ENCODE results near the gene VILL.
A peak's percentile ranks its signal among the peaks of the same experiment; 100 is the strongest.
"Not testable (repeated sequence)": the region's sequence is repeated elsewhere in the genome, so short reads cannot be mapped to it uniquely, and the experiment has no call there.

The VILL gene

GRCh38 chr3:38036286-38036685, 45.7 kb downstream of the VILL start:
- DNase-seq (ENCODE audit: low read depth), result no peak

DNA sequence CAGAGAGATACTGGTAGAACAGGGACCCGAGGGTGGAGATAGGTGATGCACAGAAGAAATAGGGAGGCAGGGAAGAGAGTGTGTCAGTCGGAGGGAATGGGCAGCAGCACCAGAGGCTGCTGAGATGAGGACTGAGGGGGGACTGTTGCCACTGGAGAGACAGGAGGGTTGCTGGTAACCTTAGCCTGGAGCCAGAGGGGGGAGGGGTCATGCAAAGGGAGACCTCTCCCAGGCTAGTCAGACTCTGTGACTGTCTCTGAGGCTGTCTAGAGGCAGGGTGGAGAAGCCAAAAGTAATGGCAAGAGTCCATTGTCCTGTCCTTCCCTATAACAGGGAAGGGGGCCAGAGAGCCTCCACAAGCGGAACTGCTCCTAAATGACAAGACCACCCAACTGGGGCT, 46.3 kb downstream of the VILL start:
- DNase-seq (ENCODE audit: low read depth), result no peak

DNA sequence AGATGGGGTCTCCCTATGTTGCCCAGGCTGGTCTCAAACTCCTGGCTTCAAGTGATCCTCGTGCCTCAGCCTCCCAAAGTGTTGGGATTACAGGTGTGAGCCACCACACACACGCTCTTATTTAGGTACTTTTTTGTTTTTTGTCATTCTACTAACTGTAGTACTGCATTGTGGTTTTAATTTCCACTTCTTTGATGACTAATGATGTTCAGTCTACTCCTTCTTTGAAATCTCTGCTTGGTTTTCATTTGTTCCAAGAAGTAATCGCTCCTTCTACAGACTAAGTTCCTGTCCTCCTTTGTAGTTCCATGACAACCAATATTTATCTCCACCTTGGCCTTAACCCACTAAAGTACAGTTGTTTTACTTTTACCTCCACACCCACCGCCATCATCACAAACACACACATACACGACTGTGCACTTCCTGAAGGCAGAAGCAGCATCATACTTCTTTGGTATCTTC, 47.9 kb downstream of the VILL start:
- DNase-seq (ENCODE audit: low read depth), result peak; percentile 30

- DNase-seq (ENCODE audit: low read depth), result peak; percentile 79
Observed at GRCh38 chr3:38039101-38039898, 48.7 kb downstream of the VILL start, which contains the start of gene DLEC1. Gene DLEC1 (plus strand): TSS chr3:38039208. CDS start chr3:38039226, 18 bp downstream.

DNA sequence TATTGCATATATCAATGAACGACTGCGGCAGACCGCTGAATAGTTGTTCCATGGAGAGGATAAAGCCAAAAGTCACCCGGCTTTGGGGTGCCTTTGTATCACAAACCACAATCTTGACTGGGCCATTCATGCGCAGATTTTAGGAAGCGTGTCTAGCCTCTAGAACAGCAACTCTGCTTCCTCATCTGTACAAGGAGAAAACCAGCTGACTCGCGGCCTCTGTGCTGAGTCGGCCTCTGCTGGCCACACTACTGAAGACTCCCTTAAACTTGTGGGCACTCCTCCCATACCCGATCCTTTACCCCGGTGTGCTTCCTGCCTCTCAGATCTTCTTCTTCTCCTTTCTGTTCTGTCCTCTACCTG, 49.3 kb downstream of the VILL start:
- peak; percentile 38 for DNase-seq (ENCODE audit: low read depth)

DNA sequence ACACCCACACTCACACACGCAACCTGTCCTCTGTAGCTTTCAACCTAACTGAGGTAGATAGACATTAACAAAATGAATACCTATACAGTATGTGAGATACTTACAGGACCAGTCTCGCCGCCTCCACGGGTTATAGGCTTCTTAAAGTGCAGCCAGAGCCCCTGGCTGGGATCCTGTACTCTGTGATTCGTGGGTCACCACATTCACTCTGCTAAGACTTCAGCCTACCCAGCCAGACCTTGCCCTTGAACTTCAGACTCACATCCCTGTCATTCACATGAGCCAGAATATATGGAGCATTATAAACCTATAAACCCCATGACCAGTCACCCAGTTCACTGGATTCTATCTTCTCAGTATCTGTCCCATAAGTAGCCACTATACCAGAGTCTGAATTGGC, 49.8 kb downstream of the VILL start:
- no peak for DNase-seq (ENCODE audit: low read depth)

- DNase-seq (ENCODE audit: low read depth), result no peak
Observed at GRCh38 chr3:38043486-38043885, 52.9 kb downstream of the VILL start.

- DNase-seq (ENCODE audit: low read depth), result no peak
Observed at GRCh38 chr3:38046027-38046426, 55.4 kb downstream of the VILL start.

GRCh38 chr3:38046821-38047220, 56.2 kb downstream of the VILL start:
- DNase-seq (ENCODE audit: low read depth), result no peak

DNA sequence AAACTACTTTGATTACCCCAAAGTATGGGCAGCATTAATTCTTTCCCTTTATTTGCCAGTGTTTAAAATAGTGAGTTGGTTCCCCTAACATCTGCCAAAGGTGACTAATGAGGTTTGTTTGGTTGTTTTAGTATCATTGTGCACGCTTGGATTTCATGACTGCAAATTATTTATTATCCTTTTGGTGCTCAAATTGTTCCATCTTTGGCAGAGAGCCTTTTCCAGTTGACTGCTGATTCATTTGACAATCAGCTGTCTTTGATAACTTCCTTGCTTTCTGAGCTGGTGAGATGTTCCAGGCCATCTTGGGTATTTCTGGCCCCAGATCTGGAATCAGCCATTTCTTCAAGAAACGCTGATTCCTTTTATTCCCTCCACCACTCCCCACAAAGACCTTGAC, 57.3 kb downstream of the VILL start:
- no peak for DNase-seq (ENCODE audit: low read depth)

- DNase-seq (ENCODE audit: low read depth), result no peak
Observed at GRCh38 chr3:38049358-38050126, 59.0 kb downstream of the VILL start.

DNA sequence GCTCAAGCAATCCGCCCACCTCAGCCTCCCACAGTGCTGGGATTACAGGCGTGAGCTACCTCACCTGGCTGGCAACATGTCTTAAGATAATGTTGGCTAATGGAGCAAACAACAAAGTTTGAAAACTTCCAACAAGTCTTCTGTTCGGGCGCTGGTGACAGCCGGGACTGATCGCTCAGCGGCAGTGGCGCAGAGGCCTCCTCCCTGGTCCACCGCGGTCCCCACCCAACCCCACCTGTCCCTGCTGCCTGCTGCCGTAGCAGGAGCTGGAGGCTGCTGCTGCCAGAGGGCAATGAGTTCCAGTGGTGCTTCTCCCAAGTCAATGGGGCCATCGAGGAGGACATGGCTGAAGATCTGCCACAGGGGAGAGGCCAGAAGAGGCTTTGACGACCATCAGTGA, 60.5 kb downstream of the VILL start:
- DNase-seq (ENCODE audit: low read depth), result no peak

DNA sequence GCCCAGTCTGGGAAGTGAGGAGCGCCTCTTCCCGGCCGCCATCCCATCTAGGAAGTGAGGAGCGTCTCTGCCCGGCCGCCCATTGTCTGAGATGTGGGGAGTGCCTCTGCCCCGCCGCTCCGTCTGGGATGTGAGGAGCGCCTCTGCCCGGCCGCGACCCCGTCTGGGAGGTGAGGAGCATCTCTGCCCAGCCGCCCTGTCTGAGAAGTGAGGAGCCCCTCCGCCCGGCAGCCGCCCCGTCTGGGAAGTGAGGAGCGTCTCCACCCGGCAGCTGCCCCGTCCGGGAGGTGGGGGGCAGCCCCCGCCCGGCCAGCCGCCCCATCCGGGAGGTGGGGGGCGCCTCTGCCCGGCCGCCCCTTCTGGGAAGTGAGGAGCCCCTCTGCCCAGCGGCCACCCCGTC, 62.7 kb downstream of the VILL start:
- DNase-seq (ENCODE audit: low read depth), result not testable (repeated sequence)

- not testable (repeated sequence) for DNase-seq (ENCODE audit: low read depth)
Observed at GRCh38 chr3:38053813-38054498, 63.4 kb downstream of the VILL start.

DNA sequence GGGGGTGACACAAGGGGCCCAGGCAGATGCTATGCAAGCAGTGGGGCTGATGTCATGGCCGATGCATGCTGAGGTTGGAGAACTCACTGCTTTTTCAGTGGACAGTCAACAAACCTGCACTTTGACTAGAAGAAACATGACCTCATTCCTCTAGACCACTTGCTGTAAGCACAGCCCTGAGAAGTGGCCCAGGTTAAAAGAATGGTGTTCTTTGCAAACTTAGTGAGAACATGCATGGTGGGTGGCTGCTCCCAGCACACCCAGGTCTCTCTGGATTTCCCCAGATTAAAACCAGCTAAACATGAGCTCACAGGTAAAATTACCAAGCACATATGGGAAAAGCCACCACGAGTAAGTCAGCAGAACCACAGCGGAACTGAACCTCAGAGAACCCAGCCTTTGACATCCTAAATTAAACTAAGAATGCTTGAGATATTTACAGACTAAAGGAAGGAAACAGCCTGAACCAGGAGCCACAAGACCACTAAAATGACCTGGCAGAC, 64.0 kb downstream of the VILL start:
- no peak for DNase-seq (ENCODE audit: low read depth)
